SH-SY5Y (cell line): Measurements from ENCODE around the gene ANLN.

ENCODE experiments used
- GATA2 ChIP-seq: IDR thresholded peaks from 2 replicates; pipeline ENCODE4 v1.6.1; 2011; ENCODE audit warnings: mild to moderate bottlenecking, low read depth, low read length
- GATA3 ChIP-seq: IDR thresholded peaks from 2 replicates; pipeline ENCODE4 v1.6.1; 2011; ENCODE audit warnings: low read depth, mild to moderate bottlenecking, low read length, moderate library complexity

- no peak for TF ChIP-seq GATA3
- TF ChIP-seq GATA2, result no peak
These were observed 71.3 kb downstream of the ANLN start for GRCh38 chr7:36460811-36461429.
